HG03280 (cell line): ENCODE measurements around the gene PTCD2.

Experiments used
- ATAC-seq: cut with Tn5 transposase; IDR thresholded peaks from one replicate; pipeline ENCODE4 v1.9.1; 2021; ENCODE audit warnings: mild to moderate bottlenecking, moderate library complexity; ENCODE audit not compliant: unreplicated experiment

PTCD2 gene

DNA sequence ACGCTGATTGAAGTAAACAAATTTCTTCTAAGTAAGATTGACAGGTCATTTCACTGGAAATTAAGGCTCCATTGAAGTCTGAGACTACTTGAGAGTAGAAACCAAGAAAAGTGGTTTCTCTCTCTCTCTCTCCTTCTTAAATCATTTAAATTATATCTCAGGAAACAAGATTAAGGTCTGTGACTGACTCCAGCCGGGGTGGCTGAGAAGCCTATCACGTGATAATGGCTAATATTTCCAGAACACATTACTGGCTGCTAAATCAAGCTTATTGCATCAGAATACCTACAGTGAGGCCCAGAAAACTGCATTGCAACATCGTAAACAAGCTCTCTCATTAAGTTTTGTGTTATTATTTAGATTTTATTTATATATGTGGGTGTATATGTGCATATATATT is 88.4 kb downstream of the PTCD2 start:
- ATAC-seq, result no peak

DNA sequence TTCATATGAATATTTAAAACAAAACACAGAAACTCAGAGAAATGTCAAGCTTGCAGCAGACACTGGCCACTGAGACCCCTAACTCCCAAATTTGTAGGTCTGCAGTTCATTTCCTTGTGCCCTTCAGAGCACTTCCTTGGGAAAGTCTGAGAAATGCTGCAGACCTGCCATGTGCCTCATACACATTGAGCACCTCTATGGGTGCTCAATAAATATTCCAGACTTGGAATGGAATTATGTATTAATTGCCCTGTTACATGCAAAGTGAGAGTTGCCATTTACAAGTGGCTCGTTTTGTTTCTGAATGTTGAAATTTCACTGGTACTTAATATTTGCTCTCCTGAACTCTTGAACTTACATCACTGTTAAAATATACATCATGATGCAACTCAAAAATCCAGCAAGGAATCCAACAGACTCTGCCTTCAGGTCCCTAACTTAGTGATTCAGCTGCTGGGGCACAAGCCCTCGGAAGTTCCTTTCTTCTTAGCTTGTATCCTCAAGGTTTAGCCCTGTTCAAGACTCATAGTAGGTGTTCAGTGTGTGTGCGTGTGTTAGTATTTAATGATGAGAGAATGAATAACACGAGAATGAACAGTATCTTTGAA is 90.6 kb downstream of the PTCD2 start:
- ATAC-seq, result no peak

DNA sequence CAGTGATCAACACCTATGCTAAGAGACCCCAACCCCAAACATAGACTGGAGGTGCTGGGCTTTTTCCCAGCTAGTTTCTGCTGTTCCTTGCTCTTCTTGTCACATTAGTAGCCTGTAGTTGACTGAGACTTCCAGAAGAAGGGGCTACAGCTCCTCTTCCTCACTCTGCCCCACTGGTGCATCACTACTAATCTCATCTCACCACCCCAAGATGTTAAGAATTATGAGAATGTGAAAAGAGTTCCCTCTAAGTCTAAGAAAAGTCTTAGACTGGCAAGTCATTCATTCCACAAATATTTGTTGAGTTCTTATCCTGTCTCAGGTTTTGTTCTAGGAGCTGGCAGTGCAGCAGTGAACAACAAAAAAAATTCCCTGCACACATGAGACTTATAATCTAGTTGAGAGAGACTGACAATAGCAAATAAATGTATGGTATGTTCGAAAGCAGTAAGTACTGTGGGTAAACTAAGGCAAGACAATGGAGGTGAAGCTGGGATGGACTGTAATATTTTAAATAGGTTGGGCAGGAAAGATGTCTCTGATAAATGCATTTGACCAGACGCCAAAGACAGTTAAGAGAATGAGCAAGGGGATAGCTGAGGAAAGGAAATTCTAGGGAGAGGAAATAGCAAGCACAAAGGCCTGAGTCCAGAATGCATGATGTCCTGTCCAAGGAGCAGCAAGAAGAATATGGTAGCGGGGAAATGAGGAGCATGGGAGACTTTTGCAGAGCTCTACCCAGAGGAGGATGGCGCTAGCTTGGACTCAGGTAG is 92.3 kb downstream of the PTCD2 start:
- ATAC-seq, result no peak

DNA sequence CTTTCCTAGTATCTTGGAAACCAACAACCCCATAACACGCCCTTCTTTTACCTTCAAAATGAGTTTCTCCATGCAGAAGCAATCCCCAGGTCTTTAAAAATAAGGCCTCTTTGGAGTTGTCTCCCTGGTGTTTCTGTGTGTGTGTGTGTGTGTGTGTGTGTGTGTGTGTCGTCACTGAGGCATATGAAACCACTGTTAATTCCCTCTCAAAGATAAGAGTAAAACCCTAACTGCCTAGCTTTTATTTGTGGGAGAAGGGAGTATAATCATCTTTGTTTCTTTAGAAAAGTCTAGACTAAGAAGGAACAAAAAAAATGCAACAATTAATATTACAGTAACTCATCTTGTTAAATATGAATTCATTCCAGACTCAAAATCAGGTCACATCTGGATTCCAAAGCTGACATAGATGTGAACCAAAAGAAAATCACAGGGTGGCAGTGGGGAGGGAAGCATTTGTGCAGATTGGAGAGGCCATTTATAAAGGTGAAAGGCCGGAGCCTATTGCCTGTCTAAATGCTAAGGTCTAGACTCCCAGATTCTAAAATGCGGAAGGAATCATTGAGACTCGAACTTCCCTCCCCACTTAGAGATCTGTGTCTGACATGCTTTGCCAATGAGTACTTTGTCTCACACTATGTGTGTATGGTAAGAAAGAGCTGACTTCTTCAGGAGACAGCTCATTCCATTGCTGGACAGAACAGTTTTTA is 95.6 kb downstream of the PTCD2 start:
- ATAC-seq, result no peak

DNA sequence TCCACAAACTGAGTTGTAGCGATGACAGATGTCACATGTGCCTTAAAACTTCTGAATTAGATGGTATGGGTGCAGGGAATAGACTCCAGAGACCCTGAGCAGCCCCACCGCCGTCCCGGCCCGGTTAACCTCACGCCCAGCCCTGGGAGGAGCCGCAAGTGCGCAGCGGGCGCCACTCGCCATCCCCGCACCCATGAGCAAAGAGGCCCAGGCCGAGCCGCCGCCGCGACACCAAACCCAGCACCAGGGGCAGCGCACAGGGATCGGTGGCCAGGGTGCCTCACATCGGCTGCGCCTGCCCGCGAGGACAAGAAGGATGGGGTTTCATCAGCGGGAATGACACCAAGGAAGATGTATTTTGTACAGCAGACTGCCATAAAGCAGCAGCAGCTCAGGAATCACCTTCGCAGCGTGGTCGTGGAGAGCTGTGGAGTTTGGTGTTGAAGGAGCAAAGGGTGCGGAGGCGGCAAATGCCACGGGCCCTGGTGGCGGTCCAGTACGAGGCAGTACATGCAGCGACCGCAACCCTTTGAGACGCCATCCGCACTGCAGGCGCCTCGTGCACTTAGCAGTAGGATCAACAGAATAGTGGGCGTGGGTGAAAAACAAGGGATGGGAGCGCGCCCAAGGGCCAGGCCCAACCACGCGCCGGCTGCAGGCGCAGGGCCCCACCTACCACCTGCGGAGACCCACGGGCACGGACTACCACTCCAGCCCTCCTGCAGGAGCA is 97.3 kb downstream of the PTCD2 start:
- no peak for ATAC-seq
